GM12878 (cell line): ENCODE results near the gene FOXO3. TPM values are rescaled to one million over a fixed set of nuclear protein-coding genes. Genes with fewer than 3 reads are reported as not detected.

Experiments used
- CUX1 ChIP-seq: IDR thresholded peaks from 2 replicates; pipeline ENCODE4 v1.6.1; 2012; ENCODE audit warnings: improper control_type of control experiment, low read depth, low read length; ENCODE audit not compliant: insufficient replicate concordance
- EED ChIP-seq: sonication (generic); IDR thresholded peaks from 2 replicates; pipeline ENCODE4 v1.6.1; 2016; ENCODE audit warnings: antibody characterized with exemption, low read depth
- ETV6 ChIP-seq, 2 experiments: fragments of 450-650 bp in 1 of 2; IDR thresholded peaks in 1 of 2; conservative IDR thresholded peaks in 1 of 2; 2 replicates each; pipeline ENCODE4 v1.6.1; 2014; ENCODE audit warnings: antibody characterized with exemption in 1 of 2, borderline replicate concordance in 1 of 2, low read depth in 1 of 2, mild to moderate bottlenecking in 1 of 2, moderate library complexity in 1 of 2
- NFYB ChIP-seq: IDR thresholded peaks from 2 replicates; pipeline ENCODE4 v1.6.1; 2011; ENCODE audit warnings: low read depth, mild to moderate bottlenecking, low read length, improper control_type of control experiment, moderate library complexity; ENCODE audit not compliant: insufficient read depth
- TCF3 ChIP-seq: IDR thresholded peaks from 2 replicates; pipeline ENCODE4 v1.6.1; 2012; ENCODE audit warnings: low read depth, mild to moderate bottlenecking, low read length, borderline replicate concordance; ENCODE audit not compliant: insufficient read depth
- polyA plus RNA-seq, 11 experiments: library from polyadenylated mRNA; depleted of rRNA in 4 of 11; unstranded in 6 of 11; stranded (reverse) in 5 of 11; fragments of >200 nt; fragmentation: Nextera tagmentation in 4 of 11; fragmentation: Illumina TruSeq in 1 of 11; extraction: Ambion mirVana in 4 of 11; extraction: Trizol in 1 of 11; gene quantifications; 1 replicate in 1 of 11; 2 replicates in 10 of 11; pipeline versions ENCODE4 v1.2.1 to v1.2.3, GENCODE V29; 2011 to 2016; ENCODE audit warnings: inconsistent platforms in 2 of 11, missing spikeins in 2 of 11, low read depth in 1 of 11
- total RNA-seq, 4 experiments: library from RNA; depleted of rRNA in 3 of 4; stranded (reverse); fragments of >200 nt in 3 of 4; fragmentation: Illumina TruSeq in 1 of 4; extraction: Trizol in 1 of 4; gene quantifications; 2 replicates each; pipeline versions ENCODE4 v1.2.1 to v1.2.3, GENCODE V29; 2013 to 2021

The FOXO3 gene
- total and polyA plus RNA-seq, 10 of the 15 experiments (the other 5 are each of a cell fraction or from before 2014, with no cell fraction given): 0.82 to 4.5 (median 1.7) TPM

DNA sequence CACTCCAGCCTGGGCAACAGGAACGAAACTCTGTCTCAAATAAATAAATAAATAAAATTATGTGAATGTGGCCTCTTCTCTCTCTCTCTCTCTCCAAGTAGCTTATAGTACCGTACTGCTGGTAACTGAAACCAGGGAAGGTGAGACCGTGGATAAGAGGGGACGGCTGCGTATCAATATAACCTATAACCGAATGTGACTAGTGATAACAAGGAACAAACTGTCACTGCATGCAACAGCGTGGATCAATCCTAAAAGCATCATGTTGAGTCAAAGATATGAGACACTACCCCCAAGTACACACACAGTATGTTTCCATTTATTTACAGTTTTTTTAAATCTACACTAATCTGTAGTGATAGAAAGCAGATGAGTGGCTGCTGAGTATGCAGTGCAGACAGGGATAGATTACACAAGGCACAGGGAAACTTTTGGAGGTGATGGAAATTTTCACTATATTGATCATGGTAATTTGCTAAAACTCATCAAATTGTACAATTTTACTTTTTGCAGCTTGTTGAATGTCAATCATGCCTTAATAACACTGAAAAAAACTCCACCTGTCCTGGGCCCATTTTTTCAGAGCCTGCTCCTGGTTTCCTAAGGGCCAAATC, 166.1 kb downstream of the FOXO3 start (continued):
- no peak for TF ChIP-seq ETV6 (conservative IDR thresholded peaks at IDR 0.05 in 1 of 2, IDR thresholded peaks at IDR 0.05 in 1 of 2; ENCODE audit: borderline replicate concordance in 1 of 2, low read depth in 1 of 2)
- TF ChIP-seq NFYB: no peak
- TF ChIP-seq TCF3: no peak
- TF ChIP-seq CUX1: no peak
- TF ChIP-seq EED: no peak
- TF ChIP-seq, all 136 proteins: peak for 0
